AML-193 (cell line): ENCODE results near the gene GRID2.

ENCODE experiments used
- DNase-seq, 2 experiments: peaks; one replicate each; lab custom pipeline; 2025; lab: John Stamatoyannopoulos, UW

GRID2 gene

DNA sequence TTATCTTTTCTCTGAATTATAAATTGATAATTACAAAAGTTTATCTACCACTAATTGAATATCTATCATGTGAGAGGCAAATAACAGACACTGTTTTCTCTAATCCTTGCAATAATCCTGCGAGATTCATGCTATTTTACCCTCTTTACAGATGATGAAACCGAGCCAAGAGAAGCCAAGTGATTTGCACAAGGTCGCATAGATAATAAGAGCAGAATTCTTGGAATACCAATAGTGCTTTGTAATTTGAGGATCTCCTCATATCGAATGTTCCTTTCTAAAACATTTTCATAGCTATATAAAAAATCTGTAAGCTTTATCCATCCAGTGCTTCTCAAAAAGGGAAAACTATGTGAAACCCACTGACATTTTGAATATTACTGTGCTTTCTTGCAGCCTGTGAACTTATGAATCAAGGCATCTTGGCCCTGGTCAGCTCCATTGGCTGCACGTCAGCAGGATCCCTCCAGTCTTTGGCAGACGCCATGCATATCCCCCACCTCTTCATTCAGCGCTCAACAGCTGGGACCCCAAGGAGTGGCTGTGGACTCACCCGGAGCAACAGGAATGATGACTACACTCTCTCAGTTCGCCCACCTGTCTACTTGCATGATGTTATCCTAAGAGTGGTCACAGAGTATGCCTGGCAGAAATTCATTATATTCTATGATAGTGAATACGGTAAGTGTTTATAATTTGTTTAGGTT lies 781.0 kb downstream of the GRID2 start:
- DNase-seq, result no peak

DNA sequence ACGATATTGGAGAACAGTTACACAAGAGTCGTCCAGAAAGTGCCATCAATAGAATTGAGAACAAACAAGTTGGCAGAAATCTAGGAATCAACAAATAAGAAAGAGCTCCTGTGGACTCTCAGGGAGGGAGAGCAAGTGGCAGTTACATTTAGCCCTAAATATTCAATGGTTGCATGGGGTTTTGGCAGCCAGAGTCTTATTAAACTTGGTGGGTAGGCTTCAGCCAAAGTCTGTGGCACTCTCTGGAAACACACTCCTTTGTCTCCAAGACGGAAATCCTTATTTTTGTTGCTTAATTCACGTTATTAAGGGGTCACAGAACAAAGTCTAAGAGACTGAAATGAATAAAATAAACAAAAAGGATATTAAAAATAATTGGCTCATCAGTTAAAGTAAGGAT lies 782.6 kb downstream of the GRID2 start:
- DNase-seq, result no peak

DNA sequence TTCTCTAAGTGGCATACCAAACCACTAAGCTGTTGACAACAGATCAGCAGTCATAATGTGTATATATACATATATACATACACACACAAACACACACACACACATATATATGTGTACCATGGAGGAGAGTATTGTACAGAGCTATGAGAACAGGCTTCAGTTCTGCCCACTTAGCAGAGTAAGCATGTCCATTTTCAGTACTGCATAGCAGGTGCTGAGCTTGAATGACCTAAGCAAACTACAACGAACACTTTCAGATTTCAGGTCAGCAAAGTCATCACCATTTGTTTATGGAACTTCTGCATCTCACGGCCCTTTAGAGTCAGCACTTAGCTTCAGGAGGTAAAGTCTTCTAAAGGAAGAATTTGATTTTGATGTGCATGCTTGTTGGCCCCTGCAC lies 789.0 kb downstream of the GRID2 start:
- no peak for DNase-seq

DNA sequence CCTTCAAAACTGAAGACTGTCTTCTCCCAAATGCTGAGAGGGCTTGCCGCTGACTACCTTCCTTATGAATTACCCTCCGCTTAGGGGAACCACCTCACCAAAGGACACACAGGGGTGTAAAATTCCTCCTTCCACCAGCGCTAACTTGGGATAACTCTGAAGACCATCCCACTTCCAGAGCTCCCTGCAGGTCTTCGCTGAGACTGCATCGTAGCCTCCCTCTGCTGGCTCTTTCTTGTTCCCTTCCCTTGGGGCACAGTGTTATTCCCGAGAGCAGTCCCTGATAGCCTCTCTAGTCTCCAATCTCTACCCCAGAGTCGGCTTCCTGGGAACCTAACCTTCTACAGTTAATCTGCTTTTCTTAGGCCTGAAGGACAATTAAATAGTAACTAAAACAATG lies 799.3 kb downstream of the GRID2 start:
- no peak for DNase-seq

DNA sequence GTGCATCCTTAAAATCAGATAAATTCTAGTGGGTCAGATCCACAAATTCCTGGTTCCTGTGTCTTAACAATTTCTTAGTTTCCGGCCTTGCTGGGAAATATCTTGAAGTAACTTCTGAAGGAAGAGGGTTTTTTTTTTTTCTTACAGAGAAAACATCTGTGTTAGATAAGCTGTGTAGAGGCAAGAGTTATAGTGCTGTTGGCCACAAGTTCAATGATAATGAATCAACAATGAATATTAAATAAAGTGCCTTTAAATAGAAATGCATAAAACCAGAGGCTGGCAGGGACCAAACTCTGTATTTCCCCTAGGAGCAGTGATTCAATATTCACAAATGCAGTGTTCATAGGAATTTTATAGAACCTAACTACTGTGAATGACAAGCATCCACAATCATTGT lies 812.9 kb downstream of the GRID2 start:
- DNase-seq, result no peak

DNA sequence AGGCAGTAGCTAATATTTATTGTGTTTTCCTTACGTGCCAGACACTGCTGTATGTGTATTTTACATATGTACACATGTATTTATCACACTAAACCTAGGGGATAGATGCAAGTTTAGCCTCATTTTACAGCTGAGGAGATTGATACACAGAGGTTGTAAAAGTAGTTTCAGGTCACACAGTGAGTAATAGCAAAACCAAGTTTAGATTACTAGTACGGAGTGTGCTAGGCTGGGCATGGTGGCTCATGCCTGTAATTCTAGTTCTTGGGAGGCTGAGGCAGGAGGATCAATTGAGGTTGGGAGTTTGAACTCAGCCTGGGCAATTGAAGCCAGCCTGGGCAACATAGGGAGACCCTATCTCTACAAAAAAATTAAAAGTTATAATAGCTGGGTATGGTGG lies 823.7 kb downstream of the GRID2 start:
- no peak for DNase-seq

DNA sequence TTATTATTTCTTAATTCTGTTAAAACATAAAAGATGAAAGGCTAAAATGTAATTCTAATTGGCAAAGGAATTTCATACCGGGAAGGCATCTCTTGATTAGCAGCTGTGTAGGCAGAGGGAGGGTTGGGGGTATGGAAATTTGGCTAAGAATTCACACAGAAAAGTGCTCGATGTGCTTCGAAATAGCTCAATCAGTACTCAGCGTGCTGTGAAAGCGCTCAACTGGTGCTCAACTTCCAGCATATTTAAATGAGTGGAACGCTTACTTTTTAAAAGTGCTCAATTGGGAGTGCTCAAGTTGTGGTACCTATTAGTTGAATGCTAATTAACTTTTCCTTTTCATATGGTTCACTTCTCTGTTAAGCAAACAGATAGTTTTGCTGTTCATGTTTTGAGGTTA lies 828.9 kb downstream of the GRID2 start:
- DNase-seq, result no peak

DNA sequence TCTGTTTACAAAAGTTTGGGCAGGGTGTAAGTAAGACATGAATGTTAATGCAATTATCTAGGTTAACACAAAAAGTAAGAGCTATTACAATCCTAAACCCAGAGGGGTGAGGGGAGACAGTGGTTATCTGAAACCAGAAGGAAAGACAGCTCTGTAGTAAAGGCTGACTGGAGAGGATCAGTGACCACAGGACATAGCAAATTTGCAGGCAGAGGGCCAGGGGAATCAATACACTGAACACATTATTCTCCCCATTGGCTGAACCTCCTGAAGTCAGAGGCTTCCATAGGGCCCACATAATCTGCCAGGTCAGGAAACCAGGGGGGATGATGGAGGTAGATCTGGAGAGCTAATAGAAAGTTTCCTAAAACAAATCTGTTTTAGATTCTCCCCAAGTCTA lies 835.4 kb downstream of the GRID2 start:
- DNase-seq, result no peak

DNA sequence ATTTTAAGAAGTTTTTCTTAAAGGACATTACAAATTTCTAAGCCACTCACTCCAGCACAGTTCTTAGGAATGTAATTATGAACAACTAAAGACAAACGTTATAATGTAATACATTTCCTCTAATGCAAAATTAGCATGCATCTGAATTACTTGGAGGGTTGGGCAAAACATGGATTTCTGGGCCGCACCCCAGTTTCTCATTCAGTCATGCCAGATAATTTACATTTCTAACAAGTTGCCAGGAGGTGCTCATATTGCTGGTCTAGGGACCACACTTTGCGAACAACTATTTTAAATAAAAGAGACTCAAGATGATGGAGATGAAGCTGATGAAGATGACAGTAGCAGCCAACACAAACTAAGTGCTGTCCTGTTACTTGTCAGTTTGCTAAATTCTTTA lies 840.1 kb downstream of the GRID2 start:
- DNase-seq, result no peak

DNA sequence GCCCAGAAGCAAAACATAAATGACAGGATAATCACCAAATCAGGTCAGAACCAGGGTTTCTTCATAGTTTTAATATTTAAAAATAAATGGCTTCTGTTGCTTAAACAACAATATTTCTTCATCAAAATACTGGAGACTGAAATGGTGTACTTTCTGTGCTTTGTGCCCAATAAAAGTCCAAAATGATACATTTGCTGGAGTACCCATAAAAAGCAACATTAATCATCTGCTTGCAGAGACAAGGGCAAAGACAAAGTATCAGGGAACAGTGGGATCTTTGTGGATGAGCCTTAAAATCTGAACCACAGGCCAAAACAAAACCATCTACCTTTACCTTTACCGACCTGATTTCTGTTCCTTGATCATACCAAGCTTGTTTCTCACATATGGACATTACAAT lies 840.9 kb downstream of the GRID2 start:
- DNase-seq, result no peak

DNA sequence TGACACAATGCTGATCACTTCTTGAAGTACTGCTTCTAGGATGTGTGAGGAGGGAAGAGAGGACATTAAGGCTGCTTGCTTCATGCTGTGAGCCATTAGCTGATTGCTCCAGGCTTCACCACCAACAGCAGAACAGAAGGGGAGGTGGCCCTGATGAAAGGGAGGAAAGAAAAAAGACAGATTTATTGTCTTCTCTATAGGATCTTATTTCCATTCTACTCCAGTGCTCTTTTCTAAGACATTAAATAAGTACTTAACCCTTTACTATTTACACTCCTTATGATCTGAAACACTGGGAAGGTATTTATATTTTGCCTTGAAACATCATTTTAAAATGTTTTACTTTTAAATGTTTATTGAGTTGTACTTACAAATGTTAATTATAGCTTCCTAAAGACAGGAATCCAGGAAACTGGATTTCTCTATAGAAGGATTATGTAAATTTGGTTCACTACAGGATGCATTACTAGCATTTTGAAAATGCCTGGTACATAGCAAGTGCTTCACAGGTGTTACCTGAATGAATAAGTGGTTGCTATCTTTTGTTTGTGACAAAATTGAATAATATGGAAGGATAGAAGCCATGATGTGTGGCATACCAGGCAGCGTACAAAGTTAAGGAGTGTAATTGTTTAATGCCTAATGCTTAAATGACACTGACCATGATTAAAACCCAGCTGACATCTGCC lies 843.9 kb downstream of the GRID2 start:
- DNase-seq, result no peak

DNA sequence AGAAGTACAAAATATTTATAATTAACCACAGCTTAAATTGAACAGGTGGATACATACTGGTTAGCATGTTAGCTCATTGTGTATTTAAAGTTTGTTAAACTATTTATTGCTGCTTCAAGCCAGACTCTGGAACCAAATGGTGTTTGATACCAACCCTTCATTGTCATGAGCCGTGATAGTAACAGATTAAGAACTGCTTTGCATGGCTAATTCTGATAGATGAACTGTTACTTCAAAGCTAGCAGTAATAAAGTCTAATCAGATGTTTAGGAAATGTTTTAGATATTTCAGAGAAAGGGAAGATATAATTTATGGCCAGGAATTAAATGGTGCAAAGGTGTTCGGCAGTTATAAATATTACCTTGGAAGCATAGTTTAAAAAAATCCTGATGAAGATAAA lies 848.7 kb downstream of the GRID2 start:
- no peak for DNase-seq

DNA sequence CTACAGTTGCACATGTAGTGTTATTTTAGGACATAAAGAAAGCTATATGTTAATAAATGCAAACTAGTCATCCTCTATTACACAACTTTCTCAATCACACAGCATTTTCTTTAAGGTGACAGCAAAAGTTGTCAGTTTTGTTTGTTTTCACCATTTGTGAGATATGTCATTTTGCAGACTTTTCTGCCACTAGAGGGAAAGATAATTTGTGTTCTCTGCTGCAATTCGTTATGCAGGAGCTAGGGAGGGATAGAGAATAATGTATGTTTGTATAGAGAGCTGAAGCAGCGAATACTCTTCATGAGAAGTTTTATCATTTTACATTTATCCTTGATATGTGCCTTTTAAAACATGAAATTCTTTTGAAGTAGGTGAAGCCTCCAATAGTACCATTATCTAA lies 854.2 kb downstream of the GRID2 start:
- no peak for DNase-seq

DNA sequence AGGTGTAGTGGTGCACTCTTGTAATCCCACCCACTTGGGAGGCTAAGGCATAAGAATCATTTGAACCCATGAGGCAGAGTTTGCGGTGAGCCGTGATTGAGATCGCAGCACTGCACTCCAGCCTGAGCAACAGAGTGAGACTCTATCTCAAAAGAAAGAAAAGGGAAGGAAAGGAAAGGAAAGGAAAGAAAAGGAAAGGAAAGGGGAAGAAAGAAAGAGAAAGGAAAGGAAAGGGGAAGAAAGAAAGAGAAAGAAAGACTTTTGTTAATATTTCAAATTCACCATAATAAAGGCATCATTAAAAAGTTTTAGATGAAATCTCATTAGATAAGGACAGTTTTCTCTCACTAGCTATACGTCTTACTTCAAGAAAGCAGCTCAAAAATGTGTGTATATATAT lies 864.3 kb downstream of the GRID2 start:
- DNase-seq, result no peak

DNA sequence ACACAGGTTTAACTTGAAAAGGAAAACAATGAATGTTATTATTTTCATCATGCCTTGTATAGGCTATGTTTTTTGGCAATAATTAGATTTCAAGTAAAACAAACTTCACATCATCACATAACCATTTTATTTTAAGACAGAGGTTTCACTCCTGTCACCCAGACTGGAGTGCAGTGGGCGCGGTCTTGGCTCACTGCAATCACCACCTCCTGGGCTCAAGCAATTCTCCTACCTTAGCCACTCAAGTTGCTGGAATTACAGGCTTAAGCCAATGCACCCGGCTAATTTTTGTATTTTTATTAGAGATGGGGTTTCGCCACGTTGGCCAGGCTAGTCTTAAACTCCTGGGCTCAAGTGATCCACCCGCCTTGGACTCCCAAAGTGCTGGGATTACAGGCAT lies 866.2 kb downstream of the GRID2 start:
- no peak for DNase-seq

DNA sequence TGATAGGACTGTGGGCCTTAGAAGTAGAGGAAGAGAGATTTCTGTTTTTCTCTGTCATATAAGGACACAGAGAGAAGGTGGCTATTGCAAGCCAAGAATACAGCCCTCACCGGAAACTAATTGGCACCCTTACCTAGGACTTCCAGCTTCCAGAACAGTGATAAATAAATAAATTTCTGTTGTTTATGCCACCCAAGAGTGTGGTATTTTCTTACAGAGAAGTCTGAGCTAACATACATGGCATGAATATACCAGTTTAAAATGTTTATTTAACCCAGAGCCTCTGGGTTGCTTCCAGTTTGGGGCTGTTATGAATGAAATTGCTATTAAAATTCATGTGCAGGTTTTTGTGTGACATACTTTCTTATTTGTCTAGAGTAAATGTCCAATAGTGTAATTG lies 870.8 kb downstream of the GRID2 start:
- no peak for DNase-seq

DNA sequence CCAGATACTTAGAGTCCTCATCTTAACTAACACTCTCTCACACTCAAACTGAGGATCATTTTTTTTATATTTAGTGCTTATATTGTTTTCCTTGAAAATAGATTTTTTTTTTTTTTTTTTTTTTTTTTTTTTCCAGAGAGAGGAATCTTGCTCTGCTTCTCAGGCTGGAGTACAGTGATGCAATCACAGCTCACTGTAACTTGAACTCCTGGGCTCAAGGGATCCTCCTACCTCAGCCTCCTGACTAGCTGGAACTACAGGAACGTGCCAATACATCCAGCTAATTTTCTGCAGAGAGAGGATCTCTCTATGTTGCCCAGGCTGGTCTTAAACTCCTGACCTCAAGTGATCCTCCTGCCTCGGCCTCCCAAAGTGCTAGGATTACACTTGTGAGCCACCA lies 874.5 kb downstream of the GRID2 start:
- no peak for DNase-seq

DNA sequence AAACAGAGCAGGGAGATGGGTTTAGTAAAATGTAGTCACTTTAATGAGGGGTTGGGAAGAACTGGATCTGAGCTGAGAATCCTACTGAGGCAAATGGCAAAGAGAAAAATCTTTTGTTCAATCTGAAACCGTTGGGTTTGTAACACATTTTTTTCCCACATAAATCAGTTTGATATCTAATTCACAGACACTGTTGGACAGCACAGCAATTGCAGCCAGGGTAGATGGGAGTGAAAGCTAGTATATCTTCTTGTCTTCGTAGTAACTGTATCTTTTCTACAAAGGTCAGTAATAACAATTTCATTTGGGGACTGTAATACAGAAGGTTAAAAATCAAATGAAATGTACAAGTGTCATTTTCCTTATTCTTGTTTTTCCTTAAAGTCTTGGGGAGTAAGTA lies 875.3 kb downstream of the GRID2 start:
- no peak for DNase-seq

DNA sequence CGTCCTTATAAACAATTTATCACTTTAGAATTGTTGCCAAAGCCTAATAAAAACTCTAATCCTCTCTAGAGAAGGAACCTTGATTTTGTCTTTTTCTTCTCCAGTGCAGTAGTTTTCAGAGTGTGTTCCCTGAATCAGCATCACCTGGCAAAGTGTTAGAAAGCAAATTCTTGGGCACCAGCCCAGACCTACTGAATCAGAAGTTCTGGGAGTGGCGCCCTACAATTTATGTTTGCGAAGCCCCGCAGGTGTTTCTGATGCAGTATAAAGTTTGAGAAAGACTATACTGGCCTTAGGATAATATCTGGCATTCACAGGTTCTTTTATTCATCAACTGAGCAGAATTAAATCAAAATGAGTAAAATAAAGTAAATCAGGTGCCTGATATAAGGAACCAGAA lies 879.0 kb downstream of the GRID2 start:
- DNase-seq, result no peak

DNA sequence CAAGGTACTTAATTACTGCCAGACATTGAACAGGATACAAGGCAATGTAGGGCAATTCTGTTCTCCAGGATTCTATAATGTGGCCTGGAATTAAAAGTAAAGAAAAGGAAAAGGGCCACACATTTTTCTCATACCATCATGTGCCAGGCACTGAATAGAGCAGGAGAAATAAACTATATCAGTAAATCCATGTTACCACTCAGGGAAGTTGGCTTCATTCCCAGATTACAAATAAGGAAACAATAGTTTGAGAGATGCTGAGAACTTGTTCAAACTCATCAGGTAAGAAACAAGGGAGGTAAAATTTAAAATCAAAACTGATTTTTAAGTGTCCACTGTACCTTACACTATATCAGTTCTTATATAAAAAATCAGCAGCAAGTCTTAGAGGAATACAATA lies 879.8 kb downstream of the GRID2 start:
- no peak for DNase-seq

DNA sequence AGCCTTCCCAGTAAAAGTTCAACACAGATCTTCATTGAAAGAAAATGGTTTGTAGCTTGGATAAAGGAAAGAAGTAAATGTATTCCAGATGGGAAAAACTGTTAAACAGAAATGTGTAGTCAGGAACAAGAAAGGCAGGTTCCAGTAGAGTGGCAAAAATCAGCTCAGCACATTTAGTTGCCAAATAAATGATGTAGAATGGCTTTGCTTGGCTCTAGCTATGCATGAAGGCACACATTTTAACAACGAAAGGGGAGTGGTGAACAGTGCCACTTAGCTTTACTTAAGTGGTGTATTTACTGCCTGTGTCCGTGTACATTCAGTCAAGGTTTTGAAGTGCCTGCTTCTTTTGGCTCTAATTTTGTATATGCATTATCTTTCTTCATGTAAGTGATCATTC lies 880.3 kb downstream of the GRID2 start:
- DNase-seq, result no peak

DNA sequence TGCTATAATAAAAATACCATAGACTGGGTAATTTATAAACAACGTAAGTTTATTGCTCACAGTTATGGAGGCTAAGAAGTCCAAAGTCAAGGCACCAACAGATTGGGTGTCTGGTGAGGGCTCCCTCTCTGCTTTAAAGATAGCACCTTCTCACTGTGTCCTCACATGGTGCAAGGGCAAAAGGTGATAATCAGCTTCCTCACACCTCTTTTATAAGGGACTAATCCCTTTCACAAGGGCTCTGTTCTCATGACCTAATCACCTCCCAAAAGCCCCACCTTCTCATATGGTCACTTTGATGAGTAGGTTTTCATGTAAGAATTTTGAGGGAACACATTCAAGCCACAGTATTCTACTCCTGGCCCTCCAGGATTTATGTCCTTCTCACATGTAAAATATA lies 883.1 kb downstream of the GRID2 start:
- DNase-seq, result no peak

DNA sequence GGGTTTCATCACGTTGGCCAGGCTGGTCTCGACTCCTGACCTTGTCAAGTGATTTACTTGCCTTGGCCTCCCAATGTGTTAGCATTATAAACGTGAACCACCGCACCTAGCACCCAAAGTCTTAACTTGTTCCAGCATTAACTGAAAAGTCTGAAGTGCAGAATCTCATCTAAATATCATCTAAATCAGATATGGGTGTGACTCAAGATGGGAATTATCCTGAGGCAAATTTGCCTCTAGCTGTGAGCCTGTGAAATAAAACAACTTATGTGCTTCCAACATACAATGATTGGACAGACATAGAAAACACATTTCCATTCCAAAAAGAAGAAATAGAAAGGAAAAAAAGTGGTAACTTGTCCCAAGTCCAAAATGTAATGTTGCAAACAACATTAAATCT lies 883.7 kb downstream of the GRID2 start:
- no peak for DNase-seq

DNA sequence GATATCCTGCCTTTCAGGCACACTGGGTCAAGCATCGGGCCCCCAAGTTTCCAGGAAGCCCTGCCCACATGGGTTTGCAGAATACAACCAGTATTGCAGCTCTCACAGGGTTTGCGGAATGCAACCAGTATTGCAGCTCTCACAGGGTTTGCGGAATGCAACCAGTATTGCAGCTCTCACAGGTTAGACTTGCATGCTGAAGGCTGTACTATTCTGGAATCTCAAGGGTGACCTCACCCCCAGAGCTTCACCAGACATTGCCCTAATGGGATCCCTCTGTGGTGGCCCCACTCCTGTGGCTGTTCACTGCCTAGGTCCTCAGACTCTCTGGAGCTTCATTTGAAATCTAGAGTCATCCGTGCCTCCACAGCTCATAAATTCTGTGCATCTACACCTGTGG lies 884.1 kb downstream of the GRID2 start:
- DNase-seq, result no peak
